Activated CD8-positive, alpha-beta memory T cell treated with anti-CD3 and anti-CD28 coated beads for 1 hour (primary cell): ENCODE measurements around the gene CDH13.

Source experiments
- DNase-seq, 2 donors: peaks; one replicate each; pipeline ENCODE4 v3.0.0-alpha.2; 2020; ENCODE audit warnings: low read depth in 1 of 2; ENCODE audit errors: extremely low read depth in 1 of 2

Gene CDH13

GRCh38 chr16:82833378-82833993 is 206.7 kb downstream of the CDH13 start:
- DNase-seq, result no peak

GRCh38 chr16:82834151-82834815 is 207.5 kb downstream of the CDH13 start:
- DNase-seq, result no peak

GRCh38 chr16:82835487-82836155 is 208.9 kb downstream of the CDH13 start:
- DNase-seq, result no peak

GRCh38 chr16:82841108-82841507 is 214.3 kb downstream of the CDH13 start:
- DNase-seq, result no peak

- DNase-seq, result no peak
These were observed 217.0 kb downstream of the CDH13 start for GRCh38 chr16:82843606-82844271.

GRCh38 chr16:82845116-82845515 is 218.3 kb downstream of the CDH13 start:
- DNase-seq, result no peak

GRCh38 chr16:82846806-82847205 is 220.0 kb downstream of the CDH13 start:
- no peak for DNase-seq

GRCh38 chr16:82848013-82848412 is 221.2 kb downstream of the CDH13 start:
- DNase-seq, result no peak

GRCh38 chr16:82852388-82853008 is 225.7 kb downstream of the CDH13 start:
- DNase-seq, result no peak

- no peak for DNase-seq
These were observed 228.7 kb downstream of the CDH13 start for GRCh38 chr16:82855471-82855870.

- no peak for DNase-seq
These were observed 231.1 kb downstream of the CDH13 start for GRCh38 chr16:82857693-82858365.

- DNase-seq, result no peak
These were observed 232.9 kb downstream of the CDH13 start for GRCh38 chr16:82859662-82860061.

GRCh38 chr16:82860071-82860470 is 233.3 kb downstream of the CDH13 start:
- DNase-seq, result no peak

GRCh38 chr16:82862057-82862456 is 235.3 kb downstream of the CDH13 start:
- DNase-seq, result no peak

GRCh38 chr16:82864332-82865040 is 237.7 kb downstream of the CDH13 start:
- DNase-seq, result no peak

GRCh38 chr16:82865412-82865811 is 238.6 kb downstream of the CDH13 start:
- no peak for DNase-seq

- DNase-seq, result no peak
These were observed 240.7 kb downstream of the CDH13 start for GRCh38 chr16:82867485-82867884.

- DNase-seq, result no peak
These were observed 247.5 kb downstream of the CDH13 start for GRCh38 chr16:82874271-82874670.

- no peak for DNase-seq
These were observed 247.9 kb downstream of the CDH13 start for GRCh38 chr16:82874672-82875071.

GRCh38 chr16:82876951-82877350 is 250.2 kb downstream of the CDH13 start:
- no peak for DNase-seq
